Measurements from ENCODE around the gene NEK3. TPM values are rescaled to one million over a fixed set of nuclear protein-coding genes. Genes with fewer than 3 reads are reported as not detected.

The NEK3 gene
- total RNA-seq, 1 experiment from 2014 or later = 1.6 TPM

Other genes with a start within 250 kb of the NEK3 start
- gene ATP7B, start 148.1 kb downstream of the NEK3 start, total RNA-seq (2021) = 0.43 and 1.2 TPM in 2 replicates
- 15.0 and 15.7 TPM in 2 replicates for gene ALG11, start 147.2 kb downstream of the NEK3 start, total RNA-seq (2021)
- 5.8 and 11.4 TPM in 2 replicates for gene UTP14C, start 134.9 kb downstream of the NEK3 start, total RNA-seq (2021)
- not detected in 2 replicates for gene NEK5, start 30.5 kb downstream of the NEK3 start, total RNA-seq (2021)
- 0.25 and 0.33 TPM in 2 replicates for gene THSD1, start 246.6 kb upstream of the NEK3 start, total RNA-seq (2021)